ENCODE measurements around the gene LIME1.

Gene LIME1

GRCh38 chr20:63702751-63703470, 33.6 kb upstream of the LIME1 start:
- no peak for DNase-seq (ENCODE audit: low read depth)
- no peak for TF ChIP-seq CTCF (conservative IDR thresholded peaks at IDR 0.05; ENCODE audit: low read depth, low read length)
- H3K4me3 ChIP-seq (ENCODE audit: low read depth, low read length) = no peak overlapping the region

- no peak for DNase-seq (ENCODE audit: low read depth)
- H3K4me3 ChIP-seq (ENCODE audit: low read depth, low read length) = no peak overlapping the region
- no peak for TF ChIP-seq CTCF (conservative IDR thresholded peaks at IDR 0.05; ENCODE audit: low read depth, low read length)
Observed at GRCh38 chr20:63703471-63703975, 32.9 kb upstream of the LIME1 start.

DNA sequence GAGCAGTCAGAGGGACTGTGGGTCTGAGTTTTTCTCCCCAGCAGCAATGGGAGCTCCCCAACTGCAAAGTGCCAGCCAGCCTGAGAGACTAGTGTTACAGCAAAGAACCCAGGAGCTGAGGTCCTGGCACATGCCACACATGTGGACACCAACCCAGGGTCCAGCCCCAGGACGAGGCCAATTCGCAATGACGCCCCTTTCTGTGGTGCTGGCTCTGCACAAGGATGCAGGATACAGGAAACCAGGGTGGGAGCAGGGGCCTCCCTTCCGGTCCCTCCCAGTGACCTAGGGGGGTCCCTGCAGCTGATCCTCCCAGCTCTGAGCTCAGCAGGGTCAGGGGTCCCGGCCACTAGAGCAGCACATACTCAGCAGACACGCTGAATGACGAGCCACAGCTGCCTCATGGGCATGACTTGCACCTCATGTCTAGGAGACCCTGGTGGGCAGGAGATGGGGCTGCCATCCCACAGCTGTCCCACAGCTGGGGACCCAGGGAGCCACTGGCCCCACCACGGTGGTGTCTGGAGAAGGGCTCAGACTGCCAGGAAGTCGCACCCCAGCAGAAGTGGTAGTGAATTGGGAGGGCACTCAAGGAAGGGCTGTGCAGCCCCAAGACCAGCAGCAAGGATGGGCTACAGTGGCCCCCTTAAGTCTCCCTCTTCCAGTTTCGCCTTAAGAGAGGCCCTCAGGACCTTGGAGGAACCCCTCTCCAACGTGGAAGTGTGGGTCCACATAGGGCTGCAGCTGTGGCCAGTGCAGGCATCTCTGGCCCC, 32.3 kb upstream of the LIME1 start:
- DNase-seq (ENCODE audit: low read depth) = no peak
- H3K4me3 ChIP-seq (ENCODE audit: low read depth, low read length) = no peak overlapping the region
- no peak for TF ChIP-seq CTCF (conservative IDR thresholded peaks at IDR 0.05; ENCODE audit: low read depth, low read length)

- no peak overlapping the region for H3K4me3 ChIP-seq (ENCODE audit: low read depth, low read length)
- no peak for DNase-seq (ENCODE audit: low read depth)
- no peak for TF ChIP-seq CTCF (conservative IDR thresholded peaks at IDR 0.05; ENCODE audit: low read depth, low read length)
Observed at GRCh38 chr20:63704749-63705117, 31.7 kb upstream of the LIME1 start.

- H3K4me3 ChIP-seq (ENCODE audit: low read depth, low read length) = no peak overlapping the region
- no peak for TF ChIP-seq CTCF (conservative IDR thresholded peaks at IDR 0.05; ENCODE audit: low read depth, low read length)
- DNase-seq (ENCODE audit: low read depth) = no peak
Observed at GRCh38 chr20:63705232-63706026, 31.0 kb upstream of the LIME1 start.

DNA sequence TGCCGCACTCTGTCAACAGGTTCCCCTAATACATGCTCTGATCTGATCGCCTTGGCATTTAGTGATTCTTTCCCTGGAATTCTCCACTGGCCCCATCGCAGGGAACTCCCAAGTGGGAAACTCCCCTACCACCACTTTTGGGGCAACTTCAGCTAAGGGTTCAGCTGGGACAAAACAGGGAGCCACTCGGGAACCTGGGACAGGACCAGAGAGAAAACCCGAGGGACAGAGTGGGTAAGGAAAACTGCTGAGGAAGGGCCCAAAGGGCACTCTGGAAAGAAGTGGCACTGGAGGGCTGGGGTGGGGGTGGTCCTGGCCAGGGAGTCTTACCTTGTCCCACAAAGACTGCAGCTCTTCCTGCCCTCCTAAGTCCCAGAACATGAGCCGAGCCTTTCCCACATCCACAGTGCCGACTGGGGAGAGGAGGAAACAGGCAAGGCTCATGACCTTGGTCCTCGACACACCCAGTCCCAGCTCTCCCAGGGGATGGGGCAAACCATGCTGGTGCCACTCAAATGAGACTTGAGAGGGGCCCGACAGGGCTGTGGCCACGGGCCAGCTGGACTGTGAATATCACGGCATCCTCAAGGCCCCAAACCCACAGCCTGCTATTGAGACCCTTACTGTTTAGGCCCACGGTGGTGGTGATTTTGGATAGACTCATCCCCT, 30.3 kb upstream of the LIME1 start:
- peak overlapping the region; percentile 83 for H3K4me3 ChIP-seq (ENCODE audit: low read depth, low read length)
- TF ChIP-seq CTCF (conservative IDR thresholded peaks at IDR 0.05; ENCODE audit: low read depth, low read length) = no peak
- DNase-seq (ENCODE audit: low read depth) = no peak
